HG02870 (cell line): ENCODE data around the gene SUPV3L1.

Source experiments
- ATAC-seq: cut with Tn5 transposase; IDR thresholded peaks from one replicate; pipeline ENCODE4 v1.9.1; 2021; ENCODE audit warnings: mild to moderate bottlenecking, moderate library complexity; ENCODE audit not compliant: unreplicated experiment

Gene SUPV3L1

GRCh38 chr10:69254877-69255276 lies 74.8 kb downstream of the SUPV3L1 start:
- ATAC-seq = no peak
